Sigmoid colon (tissue), 7 donors: ENCODE measurements around the gene SBK2. TPM values are rescaled to one million over a fixed set of nuclear protein-coding genes. Genes with fewer than 3 reads are reported as not detected.
A peak's percentile ranks its signal among the peaks of the same experiment; 100 is the strongest.

ENCODE experiments used
- DNase-seq: peaks from one replicate; pipeline ENCODE4 v3.0.0-alpha.2; 2019
- H3K27ac ChIP-seq, 4 donors: fragments of 200-600 bp; sonication (generic); one replicate each; pipeline ENCODE4 v1.5.1; 2016 to 2019; ENCODE audit warnings: mild to moderate bottlenecking in 1 of 4
- H3K27me3 ChIP-seq, 3 donors: fragments of 200-600 bp; sonication (generic); one replicate each; pipeline ENCODE4 v1.5.1; 2019; ENCODE audit warnings: mild to moderate bottlenecking in 1 of 3
- H3K36me3 ChIP-seq, 4 donors: fragments of 200-600 bp; sonication (generic); one replicate each; pipeline ENCODE4 v1.5.1; 2016 to 2019
- H3K4me1 ChIP-seq, 4 donors: fragments of 200-600 bp; sonication (generic); one replicate each; pipeline ENCODE4 v1.5.1; 2017 to 2019
- H3K4me3 ChIP-seq, 4 donors: fragments of 200-600 bp; sonication (generic); one replicate each; pipeline ENCODE4 v1.5.1; 2017 to 2019; ENCODE audit warnings: mild to moderate bottlenecking in 2 of 4, moderate library complexity in 1 of 4
- H3K9me3 ChIP-seq, 4 donors: fragments of 200-600 bp in 3 of 4; sonication (generic) in 3 of 4; one replicate each; pipeline versions ENCODE4 v1.5.1 to v1.6.1; 2013 to 2019
- CTCF ChIP-seq, 4 experiments: fragments of 450-650 bp in 3 of 4; fragments of 200-600 bp in 1 of 4; IDR thresholded peaks; one replicate each; pipeline ENCODE4 v1.5.1; 2016 to 2019; ENCODE audit warnings: antibody characterized with exemption in 4 of 4, mild to moderate bottlenecking in 3 of 4, moderate library complexity in 2 of 4
- EP300 ChIP-seq, 4 donors: sonication (generic); formaldehyde crosslinking; IDR thresholded peaks; one replicate each; pipeline ENCODE4 v1.6.1; 2017; ENCODE audit warnings: antibody characterized with exemption in 4 of 4
- POLR2A ChIP-seq, 2 donors: fragments of 450-650 bp; IDR thresholded peaks; one replicate each; pipeline ENCODE4 v1.6.1; 2016; ENCODE audit warnings: antibody characterized with exemption in 2 of 2, mild to moderate bottlenecking in 2 of 2, moderate library complexity in 2 of 2
- POLR2AphosphoS5 ChIP-seq, 4 donors: sonication (generic); formaldehyde crosslinking; IDR thresholded peaks; one replicate each; pipeline ENCODE4 v1.6.1; 2017; ENCODE audit warnings: antibody characterized with exemption in 4 of 4
- WGBS, 2 donors: extraction: QIAGEN DNeasy Blood & Tissue Kit; methylation state at CpG; one replicate each; pipeline ENCODE4 v1.1.7; 2013; 5-methylcytosine and 5-hydroxymethylcytosine counted together
- intact Hi-C: fragments of 100-400 bp; cut with DNase I; formaldehyde crosslinking; loops from one replicate; pipeline ENCODE4 v1.15.1; 2023
- polyA plus RNA-seq, 3 donors: library from polyadenylated mRNA; stranded (reverse); fragments of 200-250 nt; gene quantifications; one replicate each; pipeline ENCODE4 v1.2.3, GENCODE V29; 2013
- total RNA-seq, 4 donors: library from RNA; depleted of rRNA; stranded (reverse); fragments of >200 nt; gene quantifications; one replicate each; pipeline ENCODE4 v1.1.0, GENCODE V29; 2016
- donor health status: healthy with polysubstance abuse.
- donor health status: Bipolar disorder and iron deficiency.
- donor health status: healthy.

The SBK2 gene
- total and polyA plus RNA-seq, 7 donors: not detected

- Histone ChIP-seq H3K36me3 (no peaks in the 10 kb centered on the region), H3K9me3 (no peaks in the 10 kb centered on the region), H3K4me1 (no peaks in the 10 kb centered on the region), H3K4me3 (no peak overlapping the region), H3K27me3 (peaks cover 5 to 40% (median 28%) of the 10 kb centered on the region in 3 donors), H3K27ac (no peak overlapping the region)
- intact Hi-C loops: no loop called here
- no peak for TF ChIP-seq POLR2A (IDR thresholded peaks at IDR 0.05)
- WGBS, 2 donors: 69 to 70% methylated on average over 13 of the region's 13 CpGs
- no peak for DNase-seq
Observed at GRCh38 chr19:55553217-55554182, 16.6 kb upstream of the SBK2 start.

GRCh38 chr19:55552620-55553019 is 15.7 kb upstream of the SBK2 start:
- intact Hi-C loops: no loop called here
- Histone ChIP-seq H3K9me3 (no peaks in the 10 kb centered on the region), H3K4me1 (peaks cover 0 to under 1% (median 0%) of the 10 kb centered on the region in 4 donors), H3K4me3 (no peak overlapping the region), H3K27me3 (peaks cover 5 to 49% (median 34%) of the 10 kb centered on the region in 3 donors), H3K27ac (no peak overlapping the region), H3K36me3 (no peaks in the 10 kb centered on the region)
- 68 to 72% methylated on average over 13 of the region's 13 CpGs for WGBS, 2 donors
- no peak for DNase-seq
- TF ChIP-seq EP300 (IDR thresholded peaks at IDR 0.05) (no peak), CTCF (IDR thresholded peaks at IDR 0.05) (no peak), POLR2A (IDR thresholded peaks at IDR 0.05) (no peak), POLR2AphosphoS5 (IDR thresholded peaks at IDR 0.05) (no peak)

- no peak for DNase-seq
- TF ChIP-seq EP300 (IDR thresholded peaks at IDR 0.05) (no peak), POLR2A (IDR thresholded peaks at IDR 0.05) (no peak), POLR2AphosphoS5 (IDR thresholded peaks at IDR 0.05) (no peak), CTCF (IDR thresholded peaks at IDR 0.05) (no peak)
- peaks cover 0 to 5% (median 0%) of the 10 kb centered on the region in 4 donors for H3K4me1 ChIP-seq
- peaks cover 5 to 53% (median 38%) of the 10 kb centered on the region in 3 donors for H3K27me3 ChIP-seq
- intact Hi-C loops: no loop called here
- H3K9me3 ChIP-seq: no peaks in the 10 kb centered on the region
- H3K27ac ChIP-seq: no peak overlapping the region
- no peak overlapping the region for H3K4me3 ChIP-seq
- WGBS, 2 donors: 81% methylated on average over 5 of the region's 5 CpGs
- H3K36me3 ChIP-seq: no peaks in the 10 kb centered on the region
Observed at GRCh38 chr19:55552206-55552605, 15.3 kb upstream of the SBK2 start.

GRCh38 chr19:55550321-55550650 is 13.4 kb upstream of the SBK2 start:
- intact Hi-C loops: no loop called here
- WGBS, 2 donors: 48 to 63% methylated on average over 7 of the region's 7 CpGs
- Histone ChIP-seq H3K4me3 (no peak overlapping the region), H3K27ac (no peak overlapping the region), H3K4me1 (peaks cover 0 to 8% (median 0%) of the 10 kb centered on the region in 4 donors), H3K9me3 (no peaks in the 10 kb centered on the region), H3K27me3 (peaks cover 5 to 71% (median 54%) of the 10 kb centered on the region in 3 donors), H3K36me3 (no peaks in the 10 kb centered on the region)
- TF ChIP-seq EP300 (IDR thresholded peaks at IDR 0.05) (no peak), POLR2AphosphoS5 (IDR thresholded peaks at IDR 0.05) (no peak), POLR2A (IDR thresholded peaks at IDR 0.05) (no peak), CTCF (IDR thresholded peaks at IDR 0.05) (no peak)
- no peak for DNase-seq

- DNase-seq: no peak
- Histone ChIP-seq H3K4me1 (peaks cover 0 to 8% (median 0%) of the 10 kb centered on the region in 4 donors), H3K9me3 (no peaks in the 10 kb centered on the region), H3K27me3 (peaks cover 5 to 71% (median 54%) of the 10 kb centered on the region in 3 donors), H3K36me3 (no peaks in the 10 kb centered on the region), H3K27ac (peak overlapping the region in 1 of 4 donors; percentile 54), H3K4me3 (no peak overlapping the region)
- 11 to 45% methylated on average over 36 of the region's 36 CpGs for WGBS, 2 donors
- TF ChIP-seq POLR2A (IDR thresholded peaks at IDR 0.05) (no peak), CTCF (IDR thresholded peaks at IDR 0.05) (no peak), EP300 (IDR thresholded peaks at IDR 0.05) (no peak), POLR2AphosphoS5 (IDR thresholded peaks at IDR 0.05) (no peak)
- intact Hi-C loops: no loop called here
Observed at GRCh38 chr19:55549500-55550320, 12.8 kb upstream of the SBK2 start.
